HPDE6-E6E7 (cell line): ENCODE results near the gene VDR.

Source experiments
- DNase-seq: peaks from one replicate; pipeline ENCODE4 v3.0.0; 2011; ENCODE audit warnings: missing footprints; ENCODE audit errors: extremely low spot score

Gene VDR

DNA sequence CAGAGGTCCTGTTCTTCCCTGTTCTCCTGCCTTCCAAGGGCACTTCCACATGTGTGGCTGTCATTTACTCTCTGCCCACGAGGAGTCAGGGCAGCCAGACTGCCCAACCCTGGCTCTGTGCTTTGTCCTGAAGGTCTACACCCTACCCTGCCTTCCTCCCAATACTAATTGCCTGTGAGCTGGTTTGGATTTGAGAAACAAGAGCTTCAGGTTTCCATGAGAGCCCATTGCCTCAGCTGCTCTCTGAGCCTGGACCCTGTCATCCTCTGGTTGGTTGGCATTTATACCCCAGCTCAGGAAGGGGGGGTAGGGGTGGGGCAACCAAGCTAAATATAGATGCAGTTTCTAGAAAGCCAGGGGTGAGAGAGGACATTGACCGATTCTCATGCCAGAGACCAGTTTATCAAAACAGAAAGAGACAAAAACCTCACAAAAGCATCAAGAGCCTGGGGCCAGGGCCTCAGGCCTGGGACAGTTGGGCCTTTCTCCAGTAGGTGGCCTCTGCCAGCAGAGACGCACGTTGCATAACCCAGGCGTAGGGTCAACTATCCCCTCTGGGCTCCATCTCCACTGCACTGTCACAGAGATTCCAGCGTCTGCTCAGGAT is 34.5 kb downstream of the VDR start:
- no peak for DNase-seq

- no peak for DNase-seq
These were observed 36.2 kb downstream of the VDR start for GRCh38 chr12:47868552-47869031.

DNA sequence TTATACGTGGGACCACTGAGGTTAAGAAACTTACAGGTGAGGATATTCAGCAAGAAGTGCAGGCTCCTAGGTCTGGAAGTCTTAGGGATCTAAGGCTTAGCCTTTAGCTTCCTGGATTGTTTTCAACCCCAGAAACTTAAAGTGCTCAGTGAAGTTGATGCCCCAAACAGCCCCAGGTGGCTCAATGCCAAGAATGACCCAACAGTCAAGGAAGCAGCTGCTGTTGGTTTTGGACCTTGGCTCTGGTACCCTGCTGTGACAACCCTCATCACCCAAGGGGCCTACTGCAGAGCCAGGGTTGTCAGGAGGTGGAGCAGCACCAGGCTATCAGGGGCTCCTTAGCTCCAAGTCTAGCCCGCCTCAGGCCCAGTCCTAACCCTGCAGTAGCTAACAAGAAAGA is 36.8 kb downstream of the VDR start:
- DNase-seq: no peak

DNA sequence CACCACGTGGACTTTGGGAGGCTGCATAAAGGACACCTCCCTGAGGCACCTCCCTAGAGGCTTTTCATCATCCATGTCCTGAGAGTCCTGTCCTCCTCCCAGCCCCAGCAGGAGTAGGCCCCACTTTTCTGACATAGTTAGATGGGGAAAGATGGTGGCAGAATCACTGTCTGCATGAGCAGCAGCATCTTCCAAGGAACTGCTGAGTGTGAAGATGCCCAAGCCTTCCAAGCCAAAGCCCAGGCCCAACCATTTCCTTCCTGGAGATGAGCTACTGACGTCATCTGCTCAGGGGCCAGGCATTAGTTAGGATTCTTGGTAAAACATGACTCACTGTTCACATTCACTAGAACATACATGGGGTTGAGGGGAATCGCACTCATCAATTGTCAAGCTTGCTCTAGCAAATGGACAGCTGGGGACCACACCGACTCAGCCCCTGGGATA is 37.3 kb downstream of the VDR start:
- DNase-seq: peak; percentile 62

DNA sequence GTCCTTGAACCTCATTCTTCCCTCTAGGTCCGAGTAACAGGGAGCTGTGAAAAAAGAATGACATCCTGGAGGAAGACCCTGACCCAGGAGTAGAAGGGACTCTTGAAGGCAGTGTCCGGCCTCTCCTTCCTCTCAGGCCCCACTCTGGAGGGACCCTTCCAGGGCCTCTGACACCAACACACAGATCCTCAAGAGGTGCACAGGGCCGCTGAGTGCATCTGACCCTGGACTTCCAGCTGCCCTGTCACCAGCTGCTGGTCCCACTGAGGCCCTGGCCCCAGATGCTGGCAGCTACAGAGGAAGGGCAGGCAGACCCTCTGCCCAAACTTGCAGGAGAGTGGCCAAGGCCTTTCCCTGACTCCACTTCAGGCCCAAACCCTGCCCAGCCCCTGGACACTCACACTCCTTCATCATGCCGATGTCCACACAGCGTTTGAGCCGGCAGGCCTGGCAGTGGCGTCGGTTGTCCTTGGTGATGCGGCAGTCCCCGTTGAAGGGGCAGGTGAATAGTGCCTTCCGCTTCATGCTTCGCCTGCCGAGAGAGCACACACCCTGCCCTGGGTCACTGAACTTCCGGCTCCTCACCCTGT is 40.1 kb downstream of the VDR start:
- DNase-seq: no peak

DNA sequence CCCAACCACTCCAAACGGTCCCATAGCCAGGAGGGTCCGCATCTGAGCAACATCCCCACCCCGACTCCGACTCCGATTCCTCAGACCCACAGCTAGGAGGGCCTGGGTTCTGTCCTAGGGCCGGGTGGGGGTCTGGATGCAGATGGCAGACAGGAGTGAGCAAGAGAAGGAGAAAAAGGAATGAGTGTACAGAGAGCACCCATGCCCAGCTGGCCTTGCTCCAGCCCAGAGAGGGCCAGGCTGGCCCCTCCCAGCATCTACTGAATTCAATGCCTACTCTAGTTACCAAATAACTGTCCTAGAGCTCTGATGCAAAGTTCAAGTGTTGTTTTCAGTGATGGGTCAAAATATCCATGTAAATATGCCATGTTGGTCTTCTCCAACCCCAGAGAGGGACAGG is 40.8 kb downstream of the VDR start:
- DNase-seq: no peak

GRCh38 chr12:47863467-47863866 is 41.3 kb downstream of the VDR start:
- DNase-seq: peak; percentile 97

DNA sequence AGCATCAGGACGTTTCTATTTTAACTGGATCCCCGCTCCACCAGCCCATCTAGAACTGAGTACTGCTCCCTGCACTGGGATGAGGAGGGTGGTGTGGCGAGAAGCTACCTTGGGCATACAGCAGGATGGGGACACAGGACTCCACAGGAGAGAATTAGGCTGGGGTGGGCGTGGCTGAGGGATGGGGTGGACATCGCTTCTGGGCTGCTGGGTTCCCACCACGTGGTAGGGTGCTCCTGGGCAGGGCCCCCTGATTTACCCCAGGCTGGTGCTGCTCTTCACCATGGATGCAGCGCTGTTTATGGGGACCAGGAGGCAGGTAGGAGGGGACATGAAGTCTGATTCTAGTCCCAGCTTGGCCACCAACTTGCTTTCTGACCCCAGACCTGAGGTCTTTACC is 41.9 kb downstream of the VDR start:
- DNase-seq: no peak

DNA sequence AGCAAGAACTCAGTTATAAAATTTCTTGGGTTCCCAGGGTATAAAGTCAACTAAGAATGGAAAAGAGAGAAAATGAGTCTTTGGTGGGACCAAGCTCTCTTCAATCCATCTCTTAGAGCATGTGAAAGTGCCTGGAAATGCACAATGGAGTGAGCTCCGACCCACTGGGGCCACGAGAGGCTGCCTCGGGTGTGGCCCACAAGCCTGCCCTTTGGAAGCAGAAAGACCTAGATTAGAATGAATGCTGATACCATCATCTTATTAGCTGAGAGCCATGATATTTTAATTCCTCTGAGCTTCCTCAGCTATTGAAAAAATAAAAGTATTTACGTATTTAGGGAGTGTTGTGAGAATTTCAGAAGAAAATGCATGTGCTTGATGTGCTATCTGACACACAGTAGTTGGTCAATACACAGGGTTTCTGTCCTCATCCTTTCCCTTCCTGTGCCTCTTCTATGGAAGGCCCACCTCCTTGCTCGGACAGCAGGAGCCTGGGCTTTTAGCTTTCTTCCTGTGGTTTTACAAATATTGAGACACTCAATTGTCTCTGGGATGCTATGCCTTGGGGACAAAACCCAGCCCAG is 42.5 kb downstream of the VDR start:
- DNase-seq: no peak

DNA sequence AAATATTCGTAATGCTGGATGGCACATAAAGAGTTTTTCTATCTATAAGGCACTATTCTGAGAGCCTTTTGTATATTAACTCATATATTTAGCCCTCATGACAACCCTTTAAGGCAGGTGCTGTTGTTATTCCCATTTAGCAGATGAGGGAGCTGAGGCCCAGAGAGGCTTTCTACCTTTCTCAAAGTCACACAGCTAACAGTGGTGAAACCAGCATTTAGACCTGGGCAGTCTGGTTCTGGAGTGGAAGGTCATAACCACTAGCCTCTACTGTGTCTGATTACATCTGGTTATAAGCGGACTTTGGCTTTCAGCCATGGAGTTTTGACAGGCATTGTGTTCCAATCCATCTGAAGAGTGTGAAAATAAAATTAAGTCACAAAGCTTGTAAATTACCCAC is 43.9 kb downstream of the VDR start:
- DNase-seq: no peak

GRCh38 chr12:47860279-47860841 is 44.4 kb downstream of the VDR start:
- DNase-seq: no peak

DNA sequence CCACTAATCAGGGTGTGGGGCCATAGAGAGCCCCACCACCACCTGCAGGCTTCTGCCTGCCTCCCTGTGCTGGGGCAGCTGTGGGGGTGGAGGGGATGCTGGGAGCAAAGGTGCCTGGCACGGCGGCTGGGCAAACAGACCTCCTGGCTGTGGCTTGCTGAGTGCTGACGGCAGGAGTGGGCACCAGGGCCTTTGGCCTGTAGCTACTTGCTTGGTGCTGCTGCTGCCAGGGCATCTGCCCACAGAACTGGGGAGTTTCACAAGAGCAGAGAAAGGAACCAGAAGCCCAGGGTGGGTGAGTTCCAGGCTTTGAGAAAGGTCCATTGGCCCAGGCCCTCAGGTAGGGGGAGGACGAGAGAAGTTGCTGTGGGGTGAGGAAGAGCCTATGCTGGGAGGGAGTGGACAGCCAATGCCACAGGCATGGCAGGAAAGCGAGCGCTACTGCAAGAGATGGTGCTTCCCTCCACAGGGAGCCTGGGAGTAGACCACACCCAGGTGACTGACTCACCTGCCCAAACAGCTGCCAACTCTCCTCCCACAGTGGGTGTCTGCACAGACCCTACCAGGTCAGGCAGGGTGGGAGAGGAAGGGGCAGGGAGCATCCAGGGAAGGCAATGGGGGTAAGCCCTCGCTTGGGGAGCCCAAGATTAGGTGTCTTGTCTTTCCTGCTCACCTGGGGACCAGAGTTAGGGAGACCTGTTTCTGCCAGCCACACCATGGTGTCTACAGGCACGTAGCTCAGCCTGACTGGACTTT is 46.1 kb downstream of the VDR start:
- DNase-seq: no peak

DNA sequence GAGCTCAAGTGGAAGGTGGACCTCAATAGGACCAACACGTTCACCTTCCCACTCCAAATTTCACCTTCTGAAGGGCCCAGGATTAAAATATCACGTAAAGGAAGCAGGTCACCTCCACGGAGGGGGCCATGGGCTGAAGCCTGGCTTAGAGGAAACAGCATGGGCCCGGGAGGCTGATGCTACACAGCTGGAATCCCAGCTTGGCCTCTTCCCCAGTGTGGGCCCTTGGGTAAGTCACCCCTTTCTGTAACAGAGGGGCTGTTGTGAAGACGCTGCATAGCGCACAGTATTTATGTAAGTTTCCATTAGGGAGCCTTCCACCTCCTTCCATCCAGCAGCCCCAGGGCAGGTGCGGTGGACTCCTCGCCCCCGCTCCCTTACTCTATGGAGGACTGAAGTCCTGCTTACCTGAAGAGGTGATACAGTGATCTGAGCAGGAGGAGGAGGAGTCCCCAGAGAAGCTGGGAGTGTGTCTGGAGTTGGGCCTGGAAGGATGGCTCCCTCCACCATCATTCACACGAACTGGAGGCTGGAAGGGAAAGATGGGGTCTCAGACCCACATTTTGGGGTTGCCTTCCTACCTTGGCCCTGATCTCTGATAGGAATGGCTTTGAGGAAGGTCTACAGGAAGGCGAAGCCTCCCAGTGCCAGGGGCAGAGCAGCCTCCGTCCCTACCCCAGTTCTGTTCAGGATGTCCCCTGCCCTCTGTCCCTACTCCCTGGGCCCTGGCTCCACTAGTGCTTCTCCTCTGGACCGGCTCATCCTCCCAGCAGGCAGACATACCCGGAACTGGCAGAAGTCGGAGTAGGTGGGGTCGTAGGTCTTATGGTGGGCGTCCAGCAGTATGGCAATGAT is 47.8 kb downstream of the VDR start:
- no peak for DNase-seq

GRCh38 chr12:47856094-47856493 is 48.7 kb downstream of the VDR start:
- DNase-seq: no peak

GRCh38 chr12:47855502-47855901 is 49.3 kb downstream of the VDR start:
- no peak for DNase-seq

GRCh38 chr12:47854531-47854930 is 50.3 kb downstream of the VDR start:
- no peak for DNase-seq

DNA sequence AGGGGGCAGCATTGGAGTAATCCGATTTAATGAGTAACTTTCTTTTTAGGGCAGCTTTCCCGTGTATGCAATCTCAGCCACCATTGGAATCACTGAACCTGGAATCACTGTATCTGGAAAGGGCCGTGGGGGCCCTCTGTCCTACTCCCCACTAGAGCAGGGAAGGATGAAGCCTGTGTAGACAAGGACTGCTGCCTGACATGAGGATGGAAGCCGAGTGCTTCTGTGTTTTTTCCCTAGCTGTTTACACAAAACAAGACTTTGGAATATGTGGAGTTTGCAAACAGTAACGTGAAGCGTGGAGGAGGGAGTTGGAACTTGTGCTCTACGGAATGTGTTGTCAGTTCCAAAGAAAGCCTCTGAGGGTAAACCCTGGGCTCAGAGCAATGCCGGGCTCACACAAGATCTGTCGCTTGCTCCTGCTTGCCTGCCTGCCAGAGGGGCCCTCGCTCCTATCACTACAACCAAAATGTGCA is 52.7 kb downstream of the VDR start:
- DNase-seq: no peak

GRCh38 chr12:47851303-47851952 is 53.4 kb downstream of the VDR start:
- no peak for DNase-seq

GRCh38 chr12:47850153-47851084 is 54.4 kb downstream of the VDR start:
- no peak for DNase-seq

- DNase-seq: no peak
These were observed 55.5 kb downstream of the VDR start for GRCh38 chr12:47849261-47849660.
